ENCODE data around the gene B4GAT1. TPM values are rescaled to one million over a fixed set of nuclear protein-coding genes. Genes with fewer than 3 reads are reported as not detected.

The B4GAT1 gene
- total RNA-seq, 2 donors from 2014 or later: 29.4 to 45.7 TPM

DNA sequence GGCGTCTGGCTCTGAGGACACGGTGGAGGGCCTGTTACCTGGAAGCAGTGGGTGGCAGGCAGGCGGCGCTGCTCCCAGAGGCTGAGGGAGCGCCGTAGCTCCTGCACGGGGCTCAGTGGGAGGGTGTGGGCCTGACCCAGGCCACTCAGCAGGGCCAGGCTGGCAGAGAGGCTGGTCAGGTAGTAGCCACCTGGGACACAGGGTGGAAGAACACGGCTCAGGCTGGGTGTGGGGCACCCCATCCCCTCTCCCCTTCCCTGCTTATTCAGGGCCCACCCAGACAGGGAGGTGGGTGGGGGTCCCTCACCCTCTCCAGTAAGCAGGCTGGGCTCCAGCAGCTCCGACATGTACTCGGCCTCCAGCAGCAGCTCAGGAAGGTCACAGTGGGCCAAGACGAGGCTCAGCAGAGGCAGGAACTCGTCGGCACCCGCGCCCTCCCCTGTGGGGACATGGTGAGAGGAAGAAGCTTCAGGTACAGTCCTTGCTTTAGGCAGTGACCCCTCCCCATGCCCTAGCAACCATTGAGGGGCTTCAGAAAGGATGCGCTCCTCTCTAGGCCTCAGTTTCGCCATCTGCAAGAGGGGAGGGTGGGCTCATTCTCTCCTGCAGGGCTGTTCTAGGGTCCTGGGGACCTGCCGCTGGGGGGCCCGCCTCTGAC, 14.1 kb downstream of the B4GAT1 start:
- H3K9me3 ChIP-seq (ENCODE audit: control insufficient read depth, low read length): no peaks in the 10 kb centered on the region
- no peak overlapping the region for H3K4me3 ChIP-seq (ENCODE audit: low read length)
- peaks cover 12% of the 10 kb centered on the region for H3K4me1 Mint-ChIP-seq
- H3K36me3 ChIP-seq (ENCODE audit: control insufficient read depth, insufficient read depth, low read length): no peaks in the 10 kb centered on the region
- H3K36me3 Mint-ChIP-seq (ENCODE audit: low read depth): peaks cover 6% of the 10 kb centered on the region
- H3K9me3 Mint-ChIP-seq: no peaks in the 10 kb centered on the region
- no peak overlapping the region for H3K4me3 Mint-ChIP-seq
- H3K27ac Mint-ChIP-seq: no peak overlapping the region
- 91 to 92% methylated on average over 13 to 19 of the region's 19 CpGs for WGBS, 2 experiments (ENCODE audit: insufficient coverage in 1 of 2, insufficient read length in 1 of 2)
- no peak overlapping the region for H3K9ac ChIP-seq (ENCODE audit: extremely low read depth, low read length, poor library complexity, severe bottlenecking)
- no peak overlapping the region for H3K27ac ChIP-seq (ENCODE audit: low read depth, low read length)
- H3K4me1 ChIP-seq (ENCODE audit: control insufficient read depth, insufficient read depth, low read length): peaks cover 13% of the 10 kb centered on the region
- no peaks in the 10 kb centered on the region for H3K27me3 ChIP-seq (ENCODE audit: control insufficient read depth, insufficient read depth, low read length, poor library complexity, severe bottlenecking)
- peaks cover 6% of the 10 kb centered on the region for H3K27me3 Mint-ChIP-seq (ENCODE audit: insufficient read depth)
- no peak for DNase-seq
- TF ChIP-seq, protein P1, sequence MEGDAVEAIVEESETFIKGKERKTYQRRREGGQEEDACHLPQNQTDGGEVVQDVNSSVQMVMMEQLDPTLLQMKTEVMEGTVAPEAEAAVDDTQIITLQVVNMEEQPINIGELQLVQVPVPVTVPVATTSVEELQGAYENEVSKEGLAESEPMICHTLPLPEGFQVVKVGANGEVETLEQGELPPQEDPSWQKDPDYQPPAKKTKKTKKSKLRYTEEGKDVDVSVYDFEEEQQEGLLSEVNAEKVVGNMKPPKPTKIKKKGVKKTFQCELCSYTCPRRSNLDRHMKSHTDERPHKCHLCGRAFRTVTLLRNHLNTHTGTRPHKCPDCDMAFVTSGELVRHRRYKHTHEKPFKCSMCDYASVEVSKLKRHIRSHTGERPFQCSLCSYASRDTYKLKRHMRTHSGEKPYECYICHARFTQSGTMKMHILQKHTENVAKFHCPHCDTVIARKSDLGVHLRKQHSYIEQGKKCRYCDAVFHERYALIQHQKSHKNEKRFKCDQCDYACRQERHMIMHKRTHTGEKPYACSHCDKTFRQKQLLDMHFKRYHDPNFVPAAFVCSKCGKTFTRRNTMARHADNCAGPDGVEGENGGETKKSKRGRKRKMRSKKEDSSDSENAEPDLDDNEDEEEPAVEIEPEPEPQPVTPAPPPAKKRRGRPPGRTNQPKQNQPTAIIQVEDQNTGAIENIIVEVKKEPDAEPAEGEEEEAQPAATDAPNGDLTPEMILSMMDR (conservative IDR thresholded peaks at IDR 0.05): no peak

DNA sequence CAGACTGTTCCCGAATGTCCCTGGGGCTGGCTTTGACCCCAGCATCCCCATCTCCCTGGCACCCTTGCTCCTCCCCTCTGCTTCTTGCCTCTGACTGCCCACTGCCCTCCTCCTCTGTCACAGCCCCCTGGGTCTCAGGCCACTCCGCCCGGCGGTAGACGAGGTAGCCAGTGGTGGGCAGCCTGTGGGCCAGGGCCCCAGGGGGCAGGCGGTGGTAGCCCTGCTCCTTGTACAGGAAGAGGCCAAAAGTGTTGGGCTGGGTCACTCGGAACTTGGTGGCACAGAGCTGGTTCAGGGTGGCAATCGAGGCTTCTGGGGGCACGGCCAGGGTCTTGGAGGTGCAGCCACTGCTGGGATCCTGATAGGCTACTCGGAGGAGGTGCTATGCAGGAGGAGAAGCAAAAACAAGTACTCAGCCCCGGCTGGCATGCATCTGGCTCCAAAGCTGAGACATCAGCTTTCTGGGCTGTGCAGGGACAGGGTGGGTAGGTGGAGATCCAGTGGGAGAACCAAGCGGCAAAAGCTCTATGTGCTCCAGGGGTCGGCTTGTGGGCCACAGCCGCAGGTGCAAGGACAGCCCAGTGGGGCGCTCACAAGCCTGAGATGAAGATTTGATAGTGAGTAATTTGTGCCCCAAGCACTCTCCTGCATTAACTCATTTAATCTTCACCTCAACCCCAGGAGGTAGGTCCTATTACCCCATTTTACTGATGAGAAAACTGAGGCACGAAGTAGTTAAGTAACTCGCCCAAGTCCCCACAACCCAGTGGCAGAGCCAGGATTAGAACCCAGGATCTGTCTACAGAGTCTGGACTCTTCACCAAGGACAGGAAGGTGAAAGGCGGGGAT, 14.8 kb downstream of the B4GAT1 start:
- Mint-ChIP-seq H3K4me3 (no peak overlapping the region), H3K27me3 (ENCODE audit: insufficient read depth) (peaks cover 11% of the 10 kb centered on the region), H3K9me3 (no peaks in the 10 kb centered on the region), H3K4me1 (peaks cover 12% of the 10 kb centered on the region), H3K36me3 (ENCODE audit: low read depth) (peaks cover 6% of the 10 kb centered on the region), H3K27ac (no peak overlapping the region)
- WGBS, 2 experiments (ENCODE audit: insufficient coverage in 1 of 2, insufficient read length in 1 of 2): 80 to 90% methylated on average over 5 to 18 of the region's 18 CpGs
- Histone ChIP-seq H3K27me3 (ENCODE audit: control insufficient read depth, insufficient read depth, low read length, poor library complexity, severe bottlenecking) (no peaks in the 10 kb centered on the region), H3K9ac (ENCODE audit: extremely low read depth, low read length, poor library complexity, severe bottlenecking) (no peak overlapping the region), H3K9me3 (ENCODE audit: control insufficient read depth, low read length) (no peaks in the 10 kb centered on the region), H3K4me3 (ENCODE audit: low read length) (no peak overlapping the region), H3K27ac (ENCODE audit: low read depth, low read length) (no peak overlapping the region), H3K36me3 (ENCODE audit: control insufficient read depth, insufficient read depth, low read length) (no peaks in the 10 kb centered on the region), H3K4me1 (ENCODE audit: control insufficient read depth, insufficient read depth, low read length) (peaks cover 13% of the 10 kb centered on the region)
- DNase-seq: no peak
- TF ChIP-seq, protein P1 (conservative IDR thresholded peaks at IDR 0.05): no peak

DNA sequence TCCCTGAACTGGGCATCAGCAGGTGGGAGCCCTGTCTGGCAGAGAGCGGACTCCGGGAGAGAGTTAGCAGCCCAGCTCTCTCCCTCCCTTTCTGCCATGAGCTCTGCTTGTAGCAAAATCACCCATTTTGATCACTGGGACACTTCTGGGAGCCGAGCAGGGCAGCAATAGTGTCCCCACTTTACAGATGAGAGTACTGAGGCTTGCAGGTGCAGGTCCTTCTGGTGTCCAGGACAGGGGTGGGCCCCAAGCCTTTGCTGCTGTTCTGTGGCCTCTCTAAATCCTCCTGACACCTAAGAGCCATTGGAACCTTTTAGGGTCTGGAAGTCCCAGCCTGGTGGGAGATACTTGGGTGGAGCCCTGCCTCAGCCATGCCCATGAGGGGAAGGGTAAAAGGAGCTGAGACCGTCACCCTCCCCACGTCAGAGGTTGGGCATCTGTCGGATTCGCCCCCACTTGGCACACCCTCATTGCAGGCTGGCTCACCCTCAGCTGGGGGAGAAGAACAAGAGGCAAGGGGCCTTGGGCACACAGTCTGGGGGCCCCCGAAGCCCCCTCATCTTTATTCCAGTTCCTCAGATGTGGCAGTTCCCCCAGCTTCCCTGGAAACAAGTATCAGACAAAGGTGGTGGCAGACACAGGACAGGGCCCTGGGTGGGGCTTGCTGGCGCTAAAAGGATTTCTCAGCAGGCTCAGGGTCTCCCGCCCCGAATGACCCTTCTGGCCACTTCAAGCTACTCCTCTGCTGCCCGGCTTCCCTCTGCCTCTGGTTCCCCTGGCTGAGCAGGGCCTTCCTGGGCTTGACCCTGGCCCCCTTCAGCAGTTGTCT, 15.7 kb downstream of the B4GAT1 start:
- TF ChIP-seq, protein P1 (conservative IDR thresholded peaks at IDR 0.05): no peak
- Mint-ChIP-seq H3K4me1 (peaks cover 11% of the 10 kb centered on the region), H3K27me3 (ENCODE audit: insufficient read depth) (peaks cover 15% of the 10 kb centered on the region), H3K27ac (no peak overlapping the region), H3K4me3 (no peak overlapping the region), H3K36me3 (ENCODE audit: low read depth) (peaks cover 2% of the 10 kb centered on the region), H3K9me3 (no peaks in the 10 kb centered on the region)
- whole genome bisulfite sequencing, 2 experiments (ENCODE audit: insufficient coverage in 1 of 2, insufficient read length in 1 of 2): 91 to 95% methylated on average over 6 to 12 of the region's 12 CpGs
- no peaks in the 10 kb centered on the region for H3K9me3 ChIP-seq (ENCODE audit: control insufficient read depth, low read length)
- no peaks in the 10 kb centered on the region for H3K27me3 ChIP-seq (ENCODE audit: control insufficient read depth, insufficient read depth, low read length, poor library complexity, severe bottlenecking)
- peaks cover 10% of the 10 kb centered on the region for H3K4me1 ChIP-seq (ENCODE audit: control insufficient read depth, insufficient read depth, low read length)
- DNase-seq: no peak
- H3K9ac ChIP-seq (ENCODE audit: extremely low read depth, low read length, poor library complexity, severe bottlenecking): no peak overlapping the region
- H3K27ac ChIP-seq (ENCODE audit: low read depth, low read length): no peak overlapping the region
- no peaks in the 10 kb centered on the region for H3K36me3 ChIP-seq (ENCODE audit: control insufficient read depth, insufficient read depth, low read length)
- H3K4me3 ChIP-seq (ENCODE audit: low read length): no peak overlapping the region

All from endodermal cell (in vitro differentiated cells).